ENCODE results near the gene ZNF385B. TPM values are rescaled to one million over a fixed set of nuclear protein-coding genes. Genes with fewer than 3 reads are reported as not detected.

Gene ZNF385B
- total and polyA plus RNA-seq, 9 donors = 4.8 to 20.9 (median 9.1) TPM

DNA sequence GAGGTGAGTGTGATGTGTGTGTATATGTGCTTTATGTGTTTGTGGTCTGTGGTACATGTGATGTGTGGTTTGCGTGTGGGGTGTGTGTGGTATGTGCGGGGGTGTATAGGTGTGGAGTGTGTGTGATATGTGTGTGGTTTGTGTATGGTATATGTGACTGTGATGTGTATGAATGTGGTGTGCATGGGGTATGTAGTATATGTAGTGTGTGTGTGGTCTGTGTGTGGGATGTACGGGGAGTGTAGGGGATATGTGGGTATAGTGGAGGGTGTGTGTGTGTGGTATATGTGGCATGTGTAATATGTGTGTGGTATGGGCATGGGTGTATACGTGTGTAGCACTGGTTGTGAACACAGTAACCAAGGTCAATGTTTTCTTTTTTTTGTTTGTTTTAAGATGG, 87.4 kb downstream of the ZNF385B start:
- TF ChIP-seq POLR2A (IDR thresholded peaks at IDR 0.05) (no peak), EP300 (IDR thresholded peaks at IDR 0.05) (no peak)
- TF ChIP-seq, protein P1, sequence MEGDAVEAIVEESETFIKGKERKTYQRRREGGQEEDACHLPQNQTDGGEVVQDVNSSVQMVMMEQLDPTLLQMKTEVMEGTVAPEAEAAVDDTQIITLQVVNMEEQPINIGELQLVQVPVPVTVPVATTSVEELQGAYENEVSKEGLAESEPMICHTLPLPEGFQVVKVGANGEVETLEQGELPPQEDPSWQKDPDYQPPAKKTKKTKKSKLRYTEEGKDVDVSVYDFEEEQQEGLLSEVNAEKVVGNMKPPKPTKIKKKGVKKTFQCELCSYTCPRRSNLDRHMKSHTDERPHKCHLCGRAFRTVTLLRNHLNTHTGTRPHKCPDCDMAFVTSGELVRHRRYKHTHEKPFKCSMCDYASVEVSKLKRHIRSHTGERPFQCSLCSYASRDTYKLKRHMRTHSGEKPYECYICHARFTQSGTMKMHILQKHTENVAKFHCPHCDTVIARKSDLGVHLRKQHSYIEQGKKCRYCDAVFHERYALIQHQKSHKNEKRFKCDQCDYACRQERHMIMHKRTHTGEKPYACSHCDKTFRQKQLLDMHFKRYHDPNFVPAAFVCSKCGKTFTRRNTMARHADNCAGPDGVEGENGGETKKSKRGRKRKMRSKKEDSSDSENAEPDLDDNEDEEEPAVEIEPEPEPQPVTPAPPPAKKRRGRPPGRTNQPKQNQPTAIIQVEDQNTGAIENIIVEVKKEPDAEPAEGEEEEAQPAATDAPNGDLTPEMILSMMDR (IDR thresholded peaks at IDR 0.05) = no peak
- Histone ChIP-seq H3K9me3 (no peaks in the 10 kb centered on the region), H3K36me3 (no peaks in the 10 kb centered on the region), H3K4me3 (no peak overlapping the region), H3K27me3 (no peaks in the 10 kb centered on the region), H3K27ac (no peak overlapping the region), H3K4me1 (ENCODE audit: insufficient read depth) (no peaks in the 10 kb centered on the region)
- no peak for DNase-seq
- 94 to 97% (median 95%) methylated on average over 4 of the region's 4 CpGs for WGBS, 3 donors
- intact Hi-C loops (cut with DNase I) = no loop called here

- Histone ChIP-seq H3K4me3 (no peak overlapping the region), H3K9me3 (no peaks in the 10 kb centered on the region), H3K27ac (no peak overlapping the region), H3K4me1 (ENCODE audit: insufficient read depth) (no peaks in the 10 kb centered on the region), H3K27me3 (no peaks in the 10 kb centered on the region), H3K36me3 (no peaks in the 10 kb centered on the region)
- TF ChIP-seq POLR2A (IDR thresholded peaks at IDR 0.05) = no peak
- TF ChIP-seq, protein P1 (IDR thresholded peaks at IDR 0.05) = no peak
- no peak for TF ChIP-seq EP300 (IDR thresholded peaks at IDR 0.05)
- intact Hi-C loops (cut with DNase I) = no loop called here
- no peak for DNase-seq
- 86 to 96% (median 92%) methylated on average over 1 of the region's 1 CpG for WGBS, 3 donors
Measured at GRCh38 chr2:179772346-179772745, 89.1 kb downstream of the ZNF385B start.

GRCh38 chr2:179771791-179772190, 89.6 kb downstream of the ZNF385B start:
- H3K27me3 ChIP-seq = no peaks in the 10 kb centered on the region
- H3K36me3 ChIP-seq = no peaks in the 10 kb centered on the region
- DNase-seq = no peak
- H3K4me1 ChIP-seq (ENCODE audit: insufficient read depth) = no peaks in the 10 kb centered on the region
- H3K9me3 ChIP-seq = no peaks in the 10 kb centered on the region
- no peak overlapping the region for H3K27ac ChIP-seq
- 84 to 95% (median 91%) methylated on average over 4 of the region's 4 CpGs for WGBS, 3 donors
- intact Hi-C loops (cut with DNase I) = no loop called here
- TF ChIP-seq, protein P1 (IDR thresholded peaks at IDR 0.05) = no peak
- no peak overlapping the region for H3K4me3 ChIP-seq

- TF ChIP-seq POLR2A (IDR thresholded peaks at IDR 0.05) (no peak), EP300 (IDR thresholded peaks at IDR 0.05) (no peak)
- TF ChIP-seq, protein P1 (IDR thresholded peaks at IDR 0.05) = no peak
- Histone ChIP-seq H3K27ac (no peak overlapping the region), H3K4me3 (no peak overlapping the region), H3K27me3 (no peaks in the 10 kb centered on the region), H3K9me3 (no peaks in the 10 kb centered on the region), H3K4me1 (ENCODE audit: insufficient read depth) (no peaks in the 10 kb centered on the region), H3K36me3 (no peaks in the 10 kb centered on the region)
- no peak for DNase-seq
- intact Hi-C loops (cut with DNase I) = no loop called here
- 90 to 94% (median 92%) methylated on average over 1 of the region's 1 CpG for WGBS, 3 donors
Measured at GRCh38 chr2:179770029-179770428, 91.4 kb downstream of the ZNF385B start.

GRCh38 chr2:179769323-179769722, 92.1 kb downstream of the ZNF385B start:
- Histone ChIP-seq H3K36me3 (no peaks in the 10 kb centered on the region), H3K9me3 (no peaks in the 10 kb centered on the region), H3K27ac (no peak overlapping the region), H3K27me3 (no peaks in the 10 kb centered on the region), H3K4me3 (no peak overlapping the region), H3K4me1 (ENCODE audit: insufficient read depth) (no peaks in the 10 kb centered on the region)
- DNase-seq = no peak
- WGBS, 3 donors = 73 to 81% (median 79%) methylated on average over 8 of the region's 8 CpGs
- intact Hi-C loops (cut with DNase I) = loop anchor here in 1 of 4 donors (10.0 kb wide), 1 partner anchor 1205 kb away; no protein-coding TSS in a partner anchor
- TF ChIP-seq, protein P1 (IDR thresholded peaks at IDR 0.05) = no peak
- TF ChIP-seq EP300 (IDR thresholded peaks at IDR 0.05) (no peak), POLR2A (IDR thresholded peaks at IDR 0.05) (no peak)

Data from ovary (tissue), 9 donors.